GM12878 (cell line): ENCODE measurements around the gene ZNRF3. TPM values are rescaled to one million over a fixed set of nuclear protein-coding genes. Genes with fewer than 3 reads are reported as not detected.
A peak's percentile ranks its signal among the peaks of the same experiment; 100 is the strongest.

Experiments
- ATAC-seq: fragments of 200-7000 bp; cut with Tn5 transposase; 3 replicates; pipeline ENCODE4 v1.9.1; 2020; ENCODE audit warnings: mild to moderate bottlenecking, moderate library complexity
- BruUV-seq: library from RNA; stranded (reverse); fragments of 400-500 nt; replicated peaks from 2 replicates; lab custom pipeline; 2021; lab: Mats Ljungman, UMichigan
- CTCF ChIA-PET: fragments of 300-600 bp; sonication (Branson Sonifier 250); formaldehyde crosslinking; extraction: SDS; loops from one replicate; lab custom pipeline; 2021; ENCODE audit warnings: inconsistent platforms; lab: Yijun Ruan, JAX
- POLR2A ChIA-PET: fragments of 350-600 bp; formaldehyde crosslinking; extraction: SDS; loops from one replicate; lab custom pipeline; 2021; ENCODE audit warnings: inconsistent platforms; lab: Charles Lee
- RAD21 ChIA-PET: fragments of 300-600 bp; sonication (Branson Sonifier 250); formaldehyde crosslinking; loops from one replicate; lab custom pipeline; 2023; ENCODE audit warnings: antibody characterized with exemption; ENCODE audit not compliant: unreplicated experiment; lab: Charles Lee
- SMC1A ChIA-PET: fragments of 300-600 bp; sonication (Branson Sonifier 250); formaldehyde crosslinking; loops from one replicate; lab custom pipeline; 2023; ENCODE audit not compliant: unreplicated experiment, uncharacterized antibody; lab: Charles Lee
- DNase-seq: peaks from one replicate; pipeline ENCODE4 v3.0.0-alpha.2; 2011; ENCODE audit warnings: low read depth, low spot score
- FAIRE-seq: peaks from 3 replicates; lab custom pipeline; 2011; peaks lifted over from hg19 to GRCh38; lab: Jason Lieb, UNC
- H2AFZ ChIP-seq: 2 replicates; pipeline ENCODE4 v1.6.0; 2011; ENCODE audit warnings: low read depth, low read length, control low read depth; ENCODE audit not compliant: control insufficient read depth
- H3K27ac ChIP-seq: 2 replicates; pipeline ENCODE4 v1.5.1; 2011; ENCODE audit warnings: control low read depth; ENCODE audit not compliant: control insufficient read depth, insufficient read depth
- H3K27me3 ChIP-seq, 2 experiments: replicated peaks in 1 of 2; 2 replicates each; pipeline versions ENCODE4 v1.6.0 to v1.6.1; 2011; ENCODE audit warnings: low read length in 1 of 2; ENCODE audit not compliant: control insufficient read depth in 2 of 2, insufficient read depth in 2 of 2
- H3K36me3 ChIP-seq, 2 experiments: 2 replicates each; pipeline ENCODE4 v1.5.1; 2011; ENCODE audit warnings: low read length in 1 of 2; ENCODE audit not compliant: control insufficient read depth in 2 of 2, insufficient read depth in 2 of 2
- H3K4me1 ChIP-seq: 2 replicates; pipeline ENCODE4 v1.6.1; 2011; ENCODE audit warnings: mild to moderate bottlenecking, low read length, moderate library complexity, mixed read lengths; ENCODE audit not compliant: control insufficient read depth, insufficient read depth
- H3K4me2 ChIP-seq: 2 replicates; pipeline ENCODE4 v1.6.0; 2011; ENCODE audit warnings: control low read depth; ENCODE audit not compliant: control insufficient read depth, insufficient read depth
- H3K4me3 ChIP-seq: fragments of 200-600 bp; sonication (generic); 2 replicates; pipeline ENCODE4 v1.5.1; 2016
- H3K79me2 ChIP-seq: 2 replicates; pipeline ENCODE4 v1.6.0; 2011; ENCODE audit warnings: low read length; ENCODE audit not compliant: control insufficient read depth, insufficient read depth
- H3K9ac ChIP-seq: 2 replicates; pipeline ENCODE4 v1.8.0; 2011; ENCODE audit warnings: low read length, control low read depth, mixed read lengths; ENCODE audit not compliant: control insufficient read depth, insufficient read depth
- H3K9me3 ChIP-seq: replicated peaks from 3 replicates; pipeline ENCODE4 v1.5.1; 2011; ENCODE audit warnings: mild to moderate bottlenecking, low read length; ENCODE audit not compliant: control insufficient read depth, insufficient read depth
- H4K20me1 ChIP-seq: 2 replicates; pipeline ENCODE4 v1.6.0; 2011; ENCODE audit not compliant: control insufficient read depth, insufficient read depth
- BMI1 ChIP-seq: fragments of 450-650 bp; IDR thresholded peaks from 2 replicates; pipeline ENCODE4 v1.6.1; 2016; ENCODE audit warnings: mild to moderate bottlenecking, moderate library complexity, borderline replicate concordance
- TARDBP ChIP-seq: IDR thresholded peaks from 2 replicates; pipeline ENCODE4 v1.6.1; 2016; ENCODE audit warnings: borderline replicate concordance
- WRNIP1 ChIP-seq: IDR thresholded peaks from 2 replicates; pipeline ENCODE4 v1.6.1; 2011; ENCODE audit warnings: low read depth, low read length, improper control_type of control experiment, borderline replicate concordance
- ZBTB4 ChIP-seq: fragments of 450-650 bp; formaldehyde crosslinking; IDR thresholded peaks from 2 replicates; pipeline ENCODE4 v1.4.0; 2022; ENCODE audit warnings: mild to moderate bottlenecking, moderate library complexity
- ZNF384 ChIP-seq: IDR thresholded peaks from 2 replicates; pipeline ENCODE4 v1.6.1; 2012; ENCODE audit warnings: low read depth, mild to moderate bottlenecking, low read length, improper control_type of control experiment, borderline replicate concordance
- ZNF592 ChIP-seq: fragments of 450-650 bp; IDR thresholded peaks from 2 replicates; pipeline ENCODE4 v1.6.1; 2017; ENCODE audit warnings: mild to moderate bottlenecking, moderate library complexity
- WGBS: methylation state at CpG from one replicate; pipeline ENCODE4 v1.1.6; 2016; ENCODE audit warnings: low lambda C conversion rate; ENCODE audit not compliant: insufficient replicate concordance, insufficient coverage; ENCODE audit errors: missing lambda C conversion rate; 5-methylcytosine and 5-hydroxymethylcytosine counted together
- in situ Hi-C: fragments of 300-500 bp; cut with MboI; formaldehyde crosslinking; loops from 9 replicates; pipeline ENCODE4 v1.14.3; 2018; ENCODE audit warnings: mixed read lengths
- intact Hi-C: fragments of 100-400 bp; cut with micrococcal nuclease; formaldehyde crosslinking; loops from one replicate; pipeline ENCODE4 v1.14.2; 2022; ENCODE audit not compliant: unreplicated experiment
- polyA plus RNA-seq, 11 experiments: library from polyadenylated mRNA; depleted of rRNA in 4 of 11; unstranded in 6 of 11; stranded (reverse) in 5 of 11; fragments of >200 nt; fragmentation: Nextera tagmentation in 4 of 11; fragmentation: Illumina TruSeq in 1 of 11; extraction: Ambion mirVana in 4 of 11; extraction: Trizol in 1 of 11; gene quantifications; 1 replicate in 1 of 11; 2 replicates in 10 of 11; pipeline versions ENCODE4 v1.2.1 to v1.2.3, GENCODE V29; 2011 to 2016; ENCODE audit warnings: inconsistent platforms in 2 of 11, missing spikeins in 2 of 11, low read depth in 1 of 11
- total RNA-seq, 4 experiments: library from RNA; depleted of rRNA in 3 of 4; stranded (reverse); fragments of >200 nt in 3 of 4; fragmentation: Illumina TruSeq in 1 of 4; extraction: Trizol in 1 of 4; gene quantifications; 2 replicates each; pipeline versions ENCODE4 v1.2.1 to v1.2.3, GENCODE V29; 2013 to 2021

ZNRF3 gene
- total and polyA plus RNA-seq, 10 of the 15 experiments (the other 5 are each of a cell fraction or from before 2014, with no cell fraction given) = 0.05 to 2.4 (median 0.46) TPM

- TF ChIP-seq ZNF592 = no peak
- TF ChIP-seq TARDBP = no peak
- no peak for TF ChIP-seq BMI1
Observed at GRCh38 chr22:29074276-29074772, 191.0 kb downstream of the ZNRF3 start (continued).

GRCh38 chr22:29078036-29078868 is 194.9 kb downstream of the ZNRF3 start:
- ChIA-PET SMC1A (interaction anchor here (1.5 to 2.1 kb wide), 2 partner anchors 167 to 230 kb away, joined by 4 read pairs; no protein-coding TSS in a partner anchor), RAD21 (interaction anchor here (0.6 to 1.7 kb wide), 4 partner anchors 76 to 195 kb away, joined by 3 to 4 read pairs (median 4); partner anchors contain the start of gene ZNRF3), CTCF (interaction anchor here (0.6 to 3.2 kb wide), 4 partner anchors 25 to 107 kb away, joined by 3 to 14 read pairs (median 4); no protein-coding TSS in a partner anchor), POLR2A (interaction anchor here (0.6 kb wide), 2 partner anchors 42 to 107 kb away, joined by 3 read pairs; no protein-coding TSS in a partner anchor)
- no peak overlapping the region for H3K4me2 ChIP-seq
- H3K79me2 ChIP-seq = no peaks in the 10 kb centered on the region
- no TSS peak for BruUV-seq
- no peak overlapping the region for H2AFZ ChIP-seq
- H4K20me1 ChIP-seq = no peaks in the 10 kb centered on the region
- H3K4me3 ChIP-seq = no peak overlapping the region
- H3K27me3 ChIP-seq = peaks cover 5 to 15% of the 10 kb centered on the region in 2 experiments
- 32% methylated on average over 6 of the region's 6 CpGs for WGBS
- ATAC-seq (no peak), DNase-seq (no peak), FAIRE-seq (no peak)
- no peak for TF ChIP-seq ZBTB4 (CRISPR knock-in tag)
- 0 out of 2 replicates have a peak, but pooled peaks have one; percentile 32 for TF ChIP-seq ZNF384
- no peak for TF ChIP-seq WRNIP1
- H3K9me3 ChIP-seq = no peaks in the 10 kb centered on the region
- H3K27ac ChIP-seq = no peak overlapping the region
- in situ Hi-C loops (no loop called here), intact Hi-C loops (loop anchor here (5.0 kb wide), 2 partner anchors 74 to 124 kb away; no protein-coding TSS in a partner anchor)
- H3K9ac ChIP-seq = no peak overlapping the region
- H3K4me1 ChIP-seq = no peaks in the 10 kb centered on the region
- no peaks in the 10 kb centered on the region for H3K36me3 ChIP-seq
